Heart left ventricle (tissue), 13 donors: ENCODE measurements around the gene SND1.

Experiments used
- POLR2A ChIP-seq, 2 donors: fragments of 450-650 bp; IDR thresholded peaks; one replicate each; pipeline ENCODE4 v1.6.1; 2017; ENCODE audit warnings: antibody characterized with exemption in 2 of 2, mild to moderate bottlenecking in 2 of 2, moderate library complexity in 2 of 2
- TF ChIP-seq, protein P1 (sequence below), 12 donors: fragments of 200-600 bp; sonication (generic) in 4 of 12; IDR thresholded peaks; one replicate each; pipeline versions ENCODE4 v1.5.0 to v1.8.0; 2018 to 2022; ENCODE audit warnings: antibody characterized with exemption in 12 of 12, mild to moderate bottlenecking in 5 of 12
- donor health status: ischemic (EF 13 %, LVEDD 7.1; RV severe dilation, severe dysfunction).
- donor health status: DM: no; HTN: yes; CAD: no.
- donor health status: DM: no; HTN: no; CAD: no.
- donor health status: ischemic (EF 25% LVEDD 6.9; RV normal size, moderate dysfunction).
- donor health status: ischemic (EF 25% LVEDD 5.7; RV mildly dilated, moderate dysfunction).
- donor health status: ischemic (EF 35%, LVEDD 5.7; RV mildly dilated, moderate dysfunction).
- donor health status: nonischemic (EF 11% LVEDD 7.7; RV severe dilation, severe dysfunction).
- donor health status: DM: yes; HTN: yes; CAD: no.
- donor health status: PGD.
- donor health status: ischemic (EF 29% LVEDD 5.4; RV normal size, mild dysfunction).
- donor health status: nonischemic (EF 23%, LVEDD 6.1; RV moderate dilation, normal function).

- TF ChIP-seq, protein P1, sequence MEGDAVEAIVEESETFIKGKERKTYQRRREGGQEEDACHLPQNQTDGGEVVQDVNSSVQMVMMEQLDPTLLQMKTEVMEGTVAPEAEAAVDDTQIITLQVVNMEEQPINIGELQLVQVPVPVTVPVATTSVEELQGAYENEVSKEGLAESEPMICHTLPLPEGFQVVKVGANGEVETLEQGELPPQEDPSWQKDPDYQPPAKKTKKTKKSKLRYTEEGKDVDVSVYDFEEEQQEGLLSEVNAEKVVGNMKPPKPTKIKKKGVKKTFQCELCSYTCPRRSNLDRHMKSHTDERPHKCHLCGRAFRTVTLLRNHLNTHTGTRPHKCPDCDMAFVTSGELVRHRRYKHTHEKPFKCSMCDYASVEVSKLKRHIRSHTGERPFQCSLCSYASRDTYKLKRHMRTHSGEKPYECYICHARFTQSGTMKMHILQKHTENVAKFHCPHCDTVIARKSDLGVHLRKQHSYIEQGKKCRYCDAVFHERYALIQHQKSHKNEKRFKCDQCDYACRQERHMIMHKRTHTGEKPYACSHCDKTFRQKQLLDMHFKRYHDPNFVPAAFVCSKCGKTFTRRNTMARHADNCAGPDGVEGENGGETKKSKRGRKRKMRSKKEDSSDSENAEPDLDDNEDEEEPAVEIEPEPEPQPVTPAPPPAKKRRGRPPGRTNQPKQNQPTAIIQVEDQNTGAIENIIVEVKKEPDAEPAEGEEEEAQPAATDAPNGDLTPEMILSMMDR (IDR thresholded peaks at IDR 0.05), result no peak
- TF ChIP-seq POLR2A (IDR thresholded peaks at IDR 0.05), result no peak
Observed at GRCh38 chr7:127726476-127726875, 74.5 kb downstream of the SND1 start.
